RWPE2 (cell line): ENCODE measurements around the gene PAK1.

Source experiments
- ATAC-seq: fragments of 200-7000 bp; cut with Tn5 transposase; 3 replicates; pipeline ENCODE4 v1.9.1; 2021; ENCODE audit warnings: low read depth
- DNase-seq: peaks from one replicate; pipeline ENCODE4 v3.0.0-alpha.2; 2020; ENCODE audit warnings: low spot score
- H3K27ac ChIP-seq: fragments of 450-650 bp; 2 replicates; pipeline ENCODE4 v1.5.1; 2017; ENCODE audit warnings: mild to moderate bottlenecking; ENCODE audit not compliant: poor library complexity, severe bottlenecking
- H3K27me3 ChIP-seq: fragments of 250-450 bp; sonication (Bioruptor Pico); 2 replicates; pipeline ENCODE4 v1.5.1; 2021; ENCODE audit warnings: mild to moderate bottlenecking, moderate library complexity; ENCODE audit not compliant: insufficient read depth, poor library complexity, severe bottlenecking
- H3K36me3 ChIP-seq: fragments of 250-450 bp; sonication (Bioruptor Pico); 2 replicates; pipeline ENCODE4 v1.5.1; 2020; ENCODE audit warnings: low read depth, mild to moderate bottlenecking, moderate library complexity
- H3K4me1 ChIP-seq: fragments of 250-450 bp; sonication (Bioruptor Pico); 2 replicates; pipeline ENCODE4 v1.5.1; 2021; ENCODE audit warnings: mild to moderate bottlenecking, moderate library complexity; ENCODE audit not compliant: insufficient read depth, poor library complexity, severe bottlenecking
- H3K4me3 ChIP-seq: fragments of 250-450 bp; sonication (Bioruptor Pico); 2 replicates; pipeline ENCODE4 v1.5.1; 2021; ENCODE audit warnings: mild to moderate bottlenecking, moderate library complexity; ENCODE audit not compliant: severe bottlenecking
- H3K9me3 ChIP-seq: fragments of 250-450 bp; sonication (Bioruptor Pico); 2 replicates; pipeline ENCODE4 v1.5.1; 2021; ENCODE audit warnings: mild to moderate bottlenecking, moderate library complexity; ENCODE audit not compliant: severe bottlenecking
- TF ChIP-seq, protein P1 (sequence below): fragments of 450-650 bp; IDR thresholded peaks from one replicate; pipeline ENCODE4 v1.5.1; 2017; ENCODE audit warnings: mild to moderate bottlenecking, moderate library complexity; ENCODE audit not compliant: poor library complexity, severe bottlenecking

The PAK1 gene

GRCh38 chr11:77289737-77290136, 184.2 kb downstream of the PAK1 start:
- ATAC-seq (no peak), DNase-seq (no peak)
- Histone ChIP-seq H3K9me3 (no peaks in the 10 kb centered on the region), H3K27me3 (no peaks in the 10 kb centered on the region), H3K27ac (no peak overlapping the region), H3K36me3 (no peaks in the 10 kb centered on the region), H3K4me1 (peaks cover 10% of the 10 kb centered on the region), H3K4me3 (no peak overlapping the region)
- TF ChIP-seq, protein P1, sequence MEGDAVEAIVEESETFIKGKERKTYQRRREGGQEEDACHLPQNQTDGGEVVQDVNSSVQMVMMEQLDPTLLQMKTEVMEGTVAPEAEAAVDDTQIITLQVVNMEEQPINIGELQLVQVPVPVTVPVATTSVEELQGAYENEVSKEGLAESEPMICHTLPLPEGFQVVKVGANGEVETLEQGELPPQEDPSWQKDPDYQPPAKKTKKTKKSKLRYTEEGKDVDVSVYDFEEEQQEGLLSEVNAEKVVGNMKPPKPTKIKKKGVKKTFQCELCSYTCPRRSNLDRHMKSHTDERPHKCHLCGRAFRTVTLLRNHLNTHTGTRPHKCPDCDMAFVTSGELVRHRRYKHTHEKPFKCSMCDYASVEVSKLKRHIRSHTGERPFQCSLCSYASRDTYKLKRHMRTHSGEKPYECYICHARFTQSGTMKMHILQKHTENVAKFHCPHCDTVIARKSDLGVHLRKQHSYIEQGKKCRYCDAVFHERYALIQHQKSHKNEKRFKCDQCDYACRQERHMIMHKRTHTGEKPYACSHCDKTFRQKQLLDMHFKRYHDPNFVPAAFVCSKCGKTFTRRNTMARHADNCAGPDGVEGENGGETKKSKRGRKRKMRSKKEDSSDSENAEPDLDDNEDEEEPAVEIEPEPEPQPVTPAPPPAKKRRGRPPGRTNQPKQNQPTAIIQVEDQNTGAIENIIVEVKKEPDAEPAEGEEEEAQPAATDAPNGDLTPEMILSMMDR = no peak

- Histone ChIP-seq H3K27ac (peak overlapping the region; percentile 11), H3K4me1 (peaks cover 10% of the 10 kb centered on the region), H3K4me3 (no peak overlapping the region), H3K27me3 (no peaks in the 10 kb centered on the region), H3K9me3 (no peaks in the 10 kb centered on the region), H3K36me3 (no peaks in the 10 kb centered on the region)
- TF ChIP-seq, protein P1 = no peak
- DNase-seq = no peak
- ATAC-seq = peak; percentile 98
Measured at GRCh38 chr11:77287615-77288273, 186.2 kb downstream of the PAK1 start.

DNA sequence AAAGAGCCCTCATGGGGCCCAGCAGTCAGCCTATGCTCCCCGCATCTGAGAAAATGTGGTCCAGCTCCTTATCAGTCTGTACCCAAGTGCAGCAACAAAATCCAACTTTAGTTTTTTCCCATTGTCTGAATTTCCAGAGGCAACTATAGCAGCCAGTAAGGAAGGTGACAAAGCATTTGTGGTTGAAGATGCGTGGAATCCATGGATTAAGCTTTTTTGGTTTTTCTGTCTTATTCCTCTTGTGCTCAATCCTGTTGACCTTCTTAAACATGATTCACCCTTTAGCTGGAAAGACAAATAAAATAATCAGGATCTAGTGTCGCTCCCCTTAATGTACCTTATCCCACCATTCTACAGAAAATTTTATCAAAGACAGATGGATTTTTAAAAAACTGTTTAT, 186.8 kb downstream of the PAK1 start:
- H3K27ac ChIP-seq = peak overlapping the region; percentile 11
- H3K4me3 ChIP-seq = no peak overlapping the region
- TF ChIP-seq, protein P1 = no peak
- no peak for DNase-seq
- H3K4me1 ChIP-seq = peaks cover 10% of the 10 kb centered on the region
- H3K36me3 ChIP-seq = no peaks in the 10 kb centered on the region
- ATAC-seq = no peak
- H3K9me3 ChIP-seq = no peaks in the 10 kb centered on the region
- no peaks in the 10 kb centered on the region for H3K27me3 ChIP-seq

DNA sequence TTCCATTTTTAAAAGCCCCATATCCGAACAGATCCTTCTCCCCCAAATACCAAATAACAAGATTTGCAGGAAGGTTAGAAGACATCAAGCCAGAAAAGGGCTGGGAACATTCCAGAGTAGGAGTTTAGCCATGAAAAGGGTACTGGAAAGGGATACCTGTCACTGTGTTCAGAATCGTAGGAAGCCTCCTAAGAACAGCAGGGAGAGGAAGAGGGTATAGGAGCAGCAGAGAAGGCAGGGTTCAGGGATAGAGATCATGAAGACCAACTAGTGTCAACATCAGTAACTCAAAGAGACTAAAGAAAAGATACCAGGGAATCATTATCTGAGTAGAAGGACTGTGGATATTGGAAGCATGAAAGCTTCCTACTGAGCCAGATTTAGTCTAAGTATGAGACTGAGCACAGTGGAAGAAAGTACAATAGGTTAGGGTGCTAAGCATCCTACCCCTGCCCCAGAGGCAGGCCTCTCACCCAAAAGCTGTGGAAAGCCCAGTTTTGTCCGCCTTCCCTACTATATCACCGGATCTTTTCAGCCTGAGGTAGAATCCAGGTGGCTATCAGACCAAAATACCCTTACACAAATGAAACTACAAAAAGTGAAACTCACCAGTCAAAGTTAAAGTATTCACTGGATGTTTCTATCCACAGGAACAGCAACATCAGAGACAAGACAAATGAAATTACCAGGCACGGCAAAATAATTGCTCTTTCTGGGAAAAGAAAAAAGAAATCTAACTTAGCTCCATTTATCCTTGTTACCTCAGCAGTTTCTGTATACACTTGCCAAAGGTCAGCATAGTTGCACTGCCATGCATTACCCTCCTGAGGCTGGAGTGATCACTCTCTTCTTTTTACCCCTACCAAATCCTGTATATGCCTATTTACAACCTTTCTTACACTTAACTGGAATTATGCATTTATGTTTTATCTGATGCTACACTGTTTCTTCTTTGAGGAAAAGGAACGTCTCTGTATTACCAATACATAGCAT, 189.1 kb downstream of the PAK1 start:
- H3K9me3 ChIP-seq = peaks cover 1% of the 10 kb centered on the region
- peaks cover 10% of the 10 kb centered on the region for H3K4me1 ChIP-seq
- no peaks in the 10 kb centered on the region for H3K36me3 ChIP-seq
- ATAC-seq (no peak), DNase-seq (no peak)
- TF ChIP-seq, protein P1 = no peak
- no peak overlapping the region for H3K27ac ChIP-seq
- no peaks in the 10 kb centered on the region for H3K27me3 ChIP-seq
- no peak overlapping the region for H3K4me3 ChIP-seq
